C4-2B (cell line): Measurements from ENCODE around the gene CKB.

Experiments used
- H3K27ac ChIP-seq: fragments of 450-650 bp; 2 replicates; pipeline ENCODE4 v1.5.1; 2017
- CTCF ChIP-seq: fragments of 450-650 bp; conservative IDR thresholded peaks from 2 replicates; pipeline ENCODE4 v1.5.1; 2017; ENCODE audit warnings: mild to moderate bottlenecking
- ZFX ChIP-seq: fragments of 450-650 bp; IDR thresholded peaks from 2 replicates; pipeline ENCODE4 v1.6.1; 2017

The CKB gene

GRCh38 chr14:103522649-103523574, at the start of gene CKB:
TSS of gene CKB (minus strand) at chr14:103522830. CDS start at chr14:103522493, 337 bp downstream.
- H3K27ac ChIP-seq, result peak within 1 kb of the TSS; percentile 96
- TF ChIP-seq CTCF, result no peak
- peak; percentile 54 for TF ChIP-seq ZFX

- peak overlapping the region; percentile 46; the same call in 1 of the 2 replicates for H3K27ac ChIP-seq
- TF ChIP-seq CTCF (no peak), ZFX (no peak)
These were observed 46.8 kb upstream of the CKB start for GRCh38 chr14:103569408-103569807.

- TF ChIP-seq ZFX (no peak), CTCF (no peak)
- H3K27ac ChIP-seq, result peak overlapping the region; percentile 46
These were observed 46.3 kb upstream of the CKB start for GRCh38 chr14:103568952-103569351.

GRCh38 chr14:103563844-103564505, 41.3 kb upstream of the CKB start:
- H3K27ac ChIP-seq, result peak overlapping the region; percentile 96
- TF ChIP-seq ZFX (no peak), CTCF (no peak; the same call in 1 of the 2 replicates)

- TF ChIP-seq ZFX, result peak; percentile 49; the same call in 1 of the 2 replicates
- TF ChIP-seq CTCF, result no peak
- H3K27ac ChIP-seq, result peak overlapping the region; percentile 96
These were observed 40.6 kb upstream of the CKB start for GRCh38 chr14:103563226-103563620.

GRCh38 chr14:103562429-103563225, 40.0 kb upstream of the CKB start, which contains the start of the genes BAG5 and COA8:
TSS of gene BAG5 (minus strand) at chr14:103562657. CDS start at chr14:103561164, 1,493 bp downstream.
TSS of gene COA8 (plus strand) at chr14:103562960. CDS start at chr14:103563002, 42 bp downstream.
- TF ChIP-seq CTCF, result no peak
- peak; percentile 65 for TF ChIP-seq ZFX
- H3K27ac ChIP-seq, result peak within 1 kb of the TSS; percentile 96
